ENCODE results near the gene KERA. TPM values are rescaled to one million over a fixed set of nuclear protein-coding genes. Genes with fewer than 3 reads are reported as not detected.

The KERA gene
- total and polyA plus RNA-seq, 2 donors (not counting 1 experiment from before 2014, with no cell fraction given) = not detected

DNA sequence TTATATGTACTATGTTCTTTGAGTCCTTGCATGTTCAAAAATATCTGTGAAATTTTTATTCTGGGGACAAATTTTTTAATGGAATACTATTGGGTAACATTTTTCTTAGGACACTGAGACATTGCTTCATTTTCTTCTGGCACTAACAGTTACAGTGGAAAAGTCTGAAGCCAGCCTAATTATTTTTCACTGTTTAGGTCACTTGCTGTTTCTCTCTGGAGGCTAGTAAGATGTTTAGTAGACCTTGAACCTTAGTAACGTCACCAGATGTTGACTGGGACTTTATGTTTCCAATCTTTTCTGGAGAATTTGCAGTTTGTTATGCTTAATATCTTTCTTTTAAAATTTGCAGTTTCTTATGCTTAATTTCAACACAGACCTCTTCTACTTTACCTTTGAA is 40.8 kb downstream of the KERA start:
- Histone ChIP-seq H3K9ac (ENCODE audit: low read length) (no peak overlapping the region), H3K4me1 (ENCODE audit: control insufficient read depth in 2 of 2, insufficient read depth in 2 of 2, low read length in 2 of 2) (no peaks in the 10 kb centered on the region), H3K4me2 (replicated peaks; ENCODE audit: low read depth, low read length, poor library complexity, severe bottlenecking) (no peak overlapping the region), H3K79me2 (ENCODE audit: control insufficient read depth, insufficient read depth, low read length) (no peaks in the 10 kb centered on the region), H3K9me3 (ENCODE audit: control extremely low read depth in 1 of 3, control insufficient read depth in 2 of 3, insufficient read depth in 1 of 3, low read length in 2 of 3) (no peaks in the 10 kb centered on the region), H3K36me3 (replicated peaks in 1 of 2; ENCODE audit: control extremely low read depth in 1 of 2, control insufficient read depth in 1 of 2, extremely low read depth in 1 of 2, insufficient read depth in 2 of 2, low read length in 1 of 2) (no peaks in the 10 kb centered on the region), H3K27me3 (replicated peaks in 1 of 4; ENCODE audit: control extremely low read depth in 1 of 4, control insufficient read depth in 3 of 4, insufficient read depth in 4 of 4, low read length in 3 of 4) (peaks cover 0 to 3% (median 0%) of the 10 kb centered on the region in 4 experiments), H2AFZ (ENCODE audit: insufficient read depth, low read depth, low read length, poor library complexity, severe bottlenecking) (no peak overlapping the region), H3K27ac (ENCODE audit: low read length in 2 of 2) (no peak overlapping the region), H4K20me1 (ENCODE audit: control insufficient read depth, insufficient read depth, low read length, poor library complexity, severe bottlenecking) (no peaks in the 10 kb centered on the region), H3K4me3 (ENCODE audit: control extremely low read depth in 1 of 5, extremely low read depth in 1 of 5, insufficient read depth in 1 of 5, low read depth in 2 of 5, low read length in 4 of 5) (no peak overlapping the region)
- POLR2A ChIA-PET = no interaction called here
- DNase-seq (no peak), ATAC-seq (ENCODE audit: low read depth) (no peak)
- H3K9me3 Mint-ChIP-seq (ENCODE audit: insufficient read depth) = no peaks in the 10 kb centered on the region
- peaks cover 3% of the 10 kb centered on the region for H3K27me3 Mint-ChIP-seq
- H3K4me1 Mint-ChIP-seq = no peaks in the 10 kb centered on the region
- no peak overlapping the region for H3K4me3 Mint-ChIP-seq
- H3K27ac Mint-ChIP-seq = no peak overlapping the region
- CTCF ChIA-PET = no interaction called here
- TF ChIP-seq, protein P1, sequence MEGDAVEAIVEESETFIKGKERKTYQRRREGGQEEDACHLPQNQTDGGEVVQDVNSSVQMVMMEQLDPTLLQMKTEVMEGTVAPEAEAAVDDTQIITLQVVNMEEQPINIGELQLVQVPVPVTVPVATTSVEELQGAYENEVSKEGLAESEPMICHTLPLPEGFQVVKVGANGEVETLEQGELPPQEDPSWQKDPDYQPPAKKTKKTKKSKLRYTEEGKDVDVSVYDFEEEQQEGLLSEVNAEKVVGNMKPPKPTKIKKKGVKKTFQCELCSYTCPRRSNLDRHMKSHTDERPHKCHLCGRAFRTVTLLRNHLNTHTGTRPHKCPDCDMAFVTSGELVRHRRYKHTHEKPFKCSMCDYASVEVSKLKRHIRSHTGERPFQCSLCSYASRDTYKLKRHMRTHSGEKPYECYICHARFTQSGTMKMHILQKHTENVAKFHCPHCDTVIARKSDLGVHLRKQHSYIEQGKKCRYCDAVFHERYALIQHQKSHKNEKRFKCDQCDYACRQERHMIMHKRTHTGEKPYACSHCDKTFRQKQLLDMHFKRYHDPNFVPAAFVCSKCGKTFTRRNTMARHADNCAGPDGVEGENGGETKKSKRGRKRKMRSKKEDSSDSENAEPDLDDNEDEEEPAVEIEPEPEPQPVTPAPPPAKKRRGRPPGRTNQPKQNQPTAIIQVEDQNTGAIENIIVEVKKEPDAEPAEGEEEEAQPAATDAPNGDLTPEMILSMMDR (IDR thresholded peaks at IDR 0.05) = no peak
- TF ChIP-seq EZH2 (IDR thresholded peaks at IDR 0.05; ENCODE audit: borderline replicate concordance, insufficient read depth, low read depth, low read length, poor library complexity, severe bottlenecking) = no peak
- WGBS (ENCODE audit: insufficient coverage) = no CpG with 5 or more reads among the region's 1 CpG
- intact Hi-C loops (cut with micrococcal nuclease) = no loop called here

DNA sequence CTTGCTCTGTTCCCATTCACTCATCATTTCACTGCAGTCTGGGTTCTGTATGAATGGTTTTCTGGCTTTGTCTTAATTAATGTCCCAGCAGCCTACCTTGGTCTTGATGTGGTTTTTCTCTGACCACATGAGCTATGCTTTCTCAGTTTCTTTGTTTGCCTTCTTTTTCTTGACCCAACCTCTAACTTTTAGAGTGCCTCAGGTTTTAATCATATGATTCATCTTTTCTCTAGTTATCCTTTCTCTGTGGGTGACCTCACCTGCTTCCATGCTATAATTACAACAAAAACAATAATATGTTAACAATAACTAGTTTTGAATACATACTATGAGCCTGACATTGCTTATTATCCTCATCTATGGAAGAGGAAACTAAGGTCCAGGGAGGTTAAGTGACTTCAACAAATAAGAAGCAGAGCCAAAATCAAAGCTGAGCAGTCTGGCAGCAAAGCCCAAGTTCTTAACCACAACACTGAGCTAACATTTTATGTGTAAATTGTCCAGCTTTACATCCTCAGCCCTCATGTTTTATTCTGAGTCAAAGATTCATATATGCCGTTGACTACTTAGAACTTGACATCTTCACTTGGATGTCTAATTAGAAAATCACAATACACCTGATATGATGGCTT is 48.4 kb downstream of the KERA start:
- Histone ChIP-seq H3K79me2 (ENCODE audit: control insufficient read depth, insufficient read depth, low read length) (no peaks in the 10 kb centered on the region), H2AFZ (ENCODE audit: insufficient read depth, low read depth, low read length, poor library complexity, severe bottlenecking) (no peak overlapping the region), H3K9me3 (ENCODE audit: control extremely low read depth in 1 of 3, control insufficient read depth in 2 of 3, insufficient read depth in 1 of 3, low read length in 2 of 3) (no peaks in the 10 kb centered on the region), H3K36me3 (replicated peaks in 1 of 2; ENCODE audit: control extremely low read depth in 1 of 2, control insufficient read depth in 1 of 2, extremely low read depth in 1 of 2, insufficient read depth in 2 of 2, low read length in 1 of 2) (no peaks in the 10 kb centered on the region), H3K27me3 (replicated peaks in 1 of 4; ENCODE audit: control extremely low read depth in 1 of 4, control insufficient read depth in 3 of 4, insufficient read depth in 4 of 4, low read length in 3 of 4) (no peaks in the 10 kb centered on the region), H3K9ac (ENCODE audit: low read length) (no peak overlapping the region), H3K4me2 (replicated peaks; ENCODE audit: low read depth, low read length, poor library complexity, severe bottlenecking) (no peak overlapping the region), H3K4me3 (ENCODE audit: control extremely low read depth in 1 of 5, extremely low read depth in 1 of 5, insufficient read depth in 1 of 5, low read depth in 2 of 5, low read length in 4 of 5) (no peak overlapping the region), H3K27ac (ENCODE audit: low read length in 2 of 2) (no peak overlapping the region), H3K4me1 (ENCODE audit: control insufficient read depth in 2 of 2, insufficient read depth in 2 of 2, low read length in 2 of 2) (no peaks in the 10 kb centered on the region), H4K20me1 (ENCODE audit: control insufficient read depth, insufficient read depth, low read length, poor library complexity, severe bottlenecking) (no peaks in the 10 kb centered on the region)
- TF ChIP-seq, protein P1 (IDR thresholded peaks at IDR 0.05) = no peak
- TF ChIP-seq EZH2 (IDR thresholded peaks at IDR 0.05; ENCODE audit: borderline replicate concordance, insufficient read depth, low read depth, low read length, poor library complexity, severe bottlenecking) = no peak
- WGBS (ENCODE audit: insufficient coverage) = 60% methylated on average over 1 of the region's 1 CpG
- no peak for DNase-seq
- Mint-ChIP-seq H3K27me3 (peaks cover 11% of the 10 kb centered on the region), H3K4me1 (no peaks in the 10 kb centered on the region), H3K9me3 (ENCODE audit: insufficient read depth) (no peaks in the 10 kb centered on the region), H3K27ac (no peak overlapping the region), H3K4me3 (no peak overlapping the region)
- ATAC-seq (ENCODE audit: low read depth) = no peak
- POLR2A ChIA-PET = no interaction called here
- CTCF ChIA-PET = no interaction called here
- intact Hi-C loops (cut with micrococcal nuclease) = no loop called here
